Stimulated activated CD4-positive, alpha-beta T cell treated with anti-CD3 and anti-CD28 coated beads, Interleukin-2, amount 100 ng/mL, for 4 hours (primary cell): ENCODE measurements around the gene ZDHHC17.
A peak's percentile ranks its signal among the peaks of the same experiment; 100 is the strongest.
"Not testable (repeated sequence)": the region's sequence is repeated elsewhere in the genome, so short reads cannot be mapped to it uniquely, and the experiment has no call there.

Experiments
- DNase-seq: peaks from one replicate; pipeline ENCODE4 v3.0.0-alpha.2; 2020; ENCODE audit warnings: low read depth

Gene ZDHHC17

GRCh38 chr12:76763746-76764675, at the start of gene ZDHHC17:
ZDHHC17 (plus strand) TSS chr12:76764115; CDS start chr12:76764237, 122 bp downstream.
- peak; percentile 88 for DNase-seq

DNA sequence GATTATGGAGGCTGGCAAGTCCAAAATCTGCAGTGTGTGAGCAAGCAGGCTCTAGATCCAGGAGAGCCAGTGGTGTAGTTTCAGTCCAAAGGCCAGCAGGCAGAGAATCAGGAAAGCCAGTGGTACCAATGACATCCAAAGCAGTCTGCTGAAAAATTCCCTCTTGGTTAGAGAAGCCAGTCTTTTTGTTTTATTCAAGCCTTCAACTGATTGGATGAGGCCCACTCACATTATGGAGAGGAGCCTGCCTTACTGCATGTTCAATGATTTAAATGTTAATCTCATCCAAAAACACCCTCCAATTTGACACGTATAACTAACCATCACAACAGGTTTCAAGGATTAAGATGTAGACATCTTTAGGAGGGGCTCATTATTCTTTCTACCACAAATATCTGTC, 49.5 kb upstream of the ZDHHC17 start:
- no peak for DNase-seq

DNA sequence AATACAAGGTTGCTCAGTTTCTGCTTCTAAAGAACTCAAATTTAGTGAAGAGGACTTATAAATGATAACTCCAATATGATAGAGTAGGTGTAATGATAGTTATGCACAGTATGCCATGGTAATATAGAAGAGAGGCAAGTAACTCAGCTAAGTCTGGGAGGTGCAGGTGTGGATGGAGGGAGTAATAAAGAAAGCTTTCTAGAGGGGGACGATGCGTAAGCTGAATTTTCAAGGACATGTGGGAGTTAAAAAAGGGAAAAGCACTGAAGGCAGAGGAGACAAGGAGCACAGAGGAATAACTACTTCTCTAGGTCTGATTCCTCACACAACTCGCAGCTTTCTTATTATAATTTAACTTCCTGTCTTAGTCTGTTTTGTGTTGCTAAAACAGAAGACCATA, 49.1 kb upstream of the ZDHHC17 start:
- no peak for DNase-seq

- no peak for DNase-seq
Observed at GRCh38 chr12:76715332-76715731, 48.6 kb upstream of the ZDHHC17 start.

DNA sequence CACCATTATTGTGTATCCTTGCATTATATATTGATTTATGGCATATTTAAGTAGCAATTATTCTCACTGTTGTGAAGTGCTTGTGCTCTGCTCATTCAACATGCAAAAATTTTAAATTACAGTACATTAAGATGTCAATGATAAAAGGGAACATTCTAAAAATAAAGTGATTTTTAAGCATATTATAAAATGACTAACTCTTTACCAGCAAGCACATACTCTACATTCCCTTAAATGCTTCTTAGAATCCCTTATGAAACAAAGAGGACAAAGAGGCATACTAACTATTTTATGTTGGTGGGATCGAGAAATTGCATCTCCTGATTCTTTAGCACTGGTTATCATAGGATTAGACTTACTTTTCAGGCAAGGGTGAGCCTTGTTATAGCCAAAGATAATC, 46.6 kb upstream of the ZDHHC17 start:
- no peak for DNase-seq

GRCh38 chr12:76719171-76720041, 44.5 kb upstream of the ZDHHC17 start:
- no peak for DNase-seq

DNA sequence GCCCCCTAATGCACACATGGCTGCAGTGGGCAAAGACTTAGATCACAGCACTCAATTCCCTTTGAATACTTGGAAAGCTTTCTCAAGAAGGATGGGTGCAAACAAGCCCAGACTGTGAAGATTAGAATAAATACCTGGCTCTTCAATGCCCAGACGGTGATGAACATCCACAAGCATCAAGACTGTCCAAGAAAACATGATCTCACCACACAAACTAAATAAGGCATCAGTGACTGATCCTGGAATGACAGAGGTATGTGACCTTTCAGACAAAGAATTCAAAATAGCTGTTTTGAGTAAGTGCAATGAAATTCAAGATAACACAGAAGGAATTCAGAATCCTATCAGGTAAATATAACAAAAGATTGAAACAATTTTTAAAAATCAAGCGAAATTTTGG, 43.8 kb upstream of the ZDHHC17 start:
- no peak for DNase-seq

DNA sequence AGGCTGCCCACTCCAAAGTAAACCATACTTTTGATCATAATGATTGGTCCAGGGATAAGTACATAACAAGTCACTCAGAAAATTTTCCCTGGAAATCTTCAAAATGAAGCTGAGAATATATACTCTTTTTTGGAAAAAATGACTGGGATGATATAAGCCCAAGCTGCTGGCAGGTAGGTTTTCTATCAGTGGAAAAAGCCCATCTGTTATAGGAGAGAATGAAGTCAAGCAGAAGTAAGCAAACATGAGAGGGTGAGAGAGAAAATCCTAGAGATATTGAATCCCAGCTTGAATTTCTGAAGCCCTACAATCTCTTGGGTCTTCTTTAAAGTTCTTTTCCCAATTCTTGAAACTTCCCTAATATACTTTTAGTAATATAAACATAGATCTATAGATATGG, 37.3 kb upstream of the ZDHHC17 start:
- DNase-seq: no peak

DNA sequence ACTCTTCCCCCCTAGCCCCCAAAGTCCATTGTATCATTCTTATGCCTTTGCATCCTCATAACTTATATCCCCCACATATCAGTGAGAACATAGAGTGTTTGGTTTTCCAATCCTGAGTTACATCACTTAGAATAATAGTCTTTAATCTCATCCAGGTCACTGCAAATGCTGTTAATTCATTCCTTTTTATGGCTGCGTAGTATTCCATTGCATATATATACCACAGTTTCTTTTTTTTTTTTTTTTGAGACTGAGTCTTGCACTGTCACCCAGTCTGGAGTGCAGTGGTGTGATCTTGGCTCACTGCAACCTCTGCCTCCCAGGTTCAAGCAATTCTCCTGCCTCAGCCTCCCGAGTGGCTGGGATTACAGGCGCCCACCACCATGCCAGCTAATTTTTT, 31.7 kb upstream of the ZDHHC17 start:
- not testable (repeated sequence) for DNase-seq

DNA sequence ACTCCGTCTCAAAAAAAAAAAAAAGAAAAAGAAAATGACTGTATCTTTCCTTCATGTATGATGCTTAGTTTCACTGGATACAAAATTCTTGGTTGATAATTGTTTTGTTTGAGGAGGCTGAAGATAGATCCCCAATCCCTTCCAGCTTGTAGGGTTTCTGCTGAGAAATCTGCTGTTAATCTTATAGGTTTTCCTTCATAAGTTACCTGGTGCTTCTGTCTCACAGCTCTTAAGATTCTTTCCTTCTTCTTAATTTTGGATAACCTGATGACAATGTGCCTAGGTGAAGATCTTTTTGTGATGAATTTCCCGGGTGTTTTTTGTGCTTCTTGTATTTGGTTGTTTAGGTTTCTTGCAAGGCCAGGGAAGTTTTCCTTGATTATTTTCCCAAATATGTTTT, 26.2 kb upstream of the ZDHHC17 start:
- not testable (repeated sequence) for DNase-seq

DNA sequence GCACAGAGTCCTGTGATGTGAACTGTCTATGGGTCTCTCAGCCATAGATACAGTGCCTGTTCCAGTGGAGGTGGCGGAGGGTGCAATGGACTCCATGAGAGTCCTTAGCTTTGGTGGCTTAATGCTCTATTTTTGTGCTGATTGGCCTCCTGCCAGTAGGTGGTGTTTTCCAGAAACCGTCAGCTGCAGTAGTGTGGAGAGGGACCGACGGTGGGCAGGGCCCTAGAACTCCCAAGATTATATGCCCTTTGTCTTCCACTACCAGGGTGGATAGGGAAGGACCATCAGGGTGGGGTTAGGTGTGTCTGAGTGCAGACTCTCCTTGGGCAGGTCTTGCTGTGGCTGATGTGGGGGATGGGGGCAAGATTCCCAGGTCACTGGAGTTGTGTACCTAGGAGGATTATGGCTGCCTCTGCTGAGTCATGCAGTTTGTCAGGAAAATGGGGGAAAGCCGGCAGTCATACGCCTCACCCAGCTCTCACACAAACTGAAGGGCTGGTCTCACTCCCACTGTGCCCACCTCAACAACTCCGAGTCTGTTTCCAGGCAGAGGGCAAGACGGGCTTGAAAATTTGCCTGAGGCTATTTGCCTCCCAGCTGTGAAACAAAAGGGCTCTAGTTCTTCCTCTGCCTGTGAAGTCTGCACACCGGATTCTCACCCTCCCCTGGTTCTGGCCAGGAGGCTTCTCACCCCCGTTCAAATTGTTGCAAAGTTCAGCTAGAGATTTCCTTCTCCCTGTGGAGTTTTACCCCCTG, 24.9 kb upstream of the ZDHHC17 start:
- no peak for DNase-seq

DNA sequence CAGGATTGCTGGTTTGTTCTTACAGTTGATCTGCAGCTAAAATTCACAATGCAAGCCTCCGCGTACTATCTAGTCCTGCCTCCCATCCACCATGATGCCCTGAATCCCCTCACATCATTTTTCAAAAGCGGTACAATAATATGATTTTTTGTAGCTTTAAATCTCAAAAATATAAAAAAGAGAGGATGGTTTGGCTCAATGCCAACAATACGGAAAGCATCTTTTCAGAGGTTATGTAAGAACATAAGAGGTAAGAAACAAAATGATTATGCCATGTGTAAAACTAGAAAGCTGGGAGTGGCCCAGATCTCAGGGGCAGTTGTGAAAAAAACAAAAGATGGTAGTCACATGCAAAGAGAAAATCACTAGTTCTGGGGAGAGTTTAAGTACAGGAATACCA, 24.0 kb upstream of the ZDHHC17 start:
- DNase-seq: no peak

DNA sequence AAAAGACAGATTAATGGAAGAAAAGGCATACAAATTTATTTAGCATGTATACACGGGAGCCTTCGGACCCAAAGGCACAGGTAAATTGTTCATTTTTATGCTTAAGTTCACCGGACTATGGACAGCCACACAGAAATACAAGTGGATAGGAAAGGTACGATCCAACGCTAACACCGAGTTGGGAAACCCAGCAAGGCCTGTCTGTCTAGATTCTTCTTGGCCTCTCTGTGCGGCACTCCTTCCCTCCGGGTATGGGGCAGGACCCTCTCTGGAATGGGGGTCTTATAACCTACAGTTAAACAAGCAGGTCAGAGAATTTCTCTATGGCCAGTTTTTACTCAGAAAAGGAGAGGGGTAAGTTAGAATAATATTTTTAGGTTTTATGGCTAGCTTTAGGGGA, 23.4 kb upstream of the ZDHHC17 start:
- DNase-seq: no peak

DNA sequence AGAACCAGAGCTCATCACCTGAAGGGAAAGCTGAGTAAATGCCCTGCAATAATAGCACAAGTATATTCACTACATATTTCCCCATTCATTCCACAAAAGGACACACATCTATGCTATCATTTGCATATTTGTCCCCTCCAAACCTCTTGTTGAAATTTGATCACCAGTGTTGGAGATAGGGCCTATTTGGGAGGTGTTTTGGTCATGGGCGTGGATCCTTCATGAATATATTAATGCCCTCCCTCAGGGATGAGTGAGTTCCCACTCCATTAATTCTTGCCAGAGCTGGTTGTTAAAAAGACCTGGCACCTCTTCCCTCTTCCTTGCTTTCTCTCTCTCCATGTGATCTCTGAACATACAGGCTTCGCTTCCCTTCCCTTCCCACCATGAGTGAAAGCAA, 18.6 kb upstream of the ZDHHC17 start:
- DNase-seq: no peak

GRCh38 chr12:76746516-76746915, 17.4 kb upstream of the ZDHHC17 start:
- DNase-seq: no peak

GRCh38 chr12:76747245-76747644, 16.7 kb upstream of the ZDHHC17 start:
- no peak for DNase-seq

DNA sequence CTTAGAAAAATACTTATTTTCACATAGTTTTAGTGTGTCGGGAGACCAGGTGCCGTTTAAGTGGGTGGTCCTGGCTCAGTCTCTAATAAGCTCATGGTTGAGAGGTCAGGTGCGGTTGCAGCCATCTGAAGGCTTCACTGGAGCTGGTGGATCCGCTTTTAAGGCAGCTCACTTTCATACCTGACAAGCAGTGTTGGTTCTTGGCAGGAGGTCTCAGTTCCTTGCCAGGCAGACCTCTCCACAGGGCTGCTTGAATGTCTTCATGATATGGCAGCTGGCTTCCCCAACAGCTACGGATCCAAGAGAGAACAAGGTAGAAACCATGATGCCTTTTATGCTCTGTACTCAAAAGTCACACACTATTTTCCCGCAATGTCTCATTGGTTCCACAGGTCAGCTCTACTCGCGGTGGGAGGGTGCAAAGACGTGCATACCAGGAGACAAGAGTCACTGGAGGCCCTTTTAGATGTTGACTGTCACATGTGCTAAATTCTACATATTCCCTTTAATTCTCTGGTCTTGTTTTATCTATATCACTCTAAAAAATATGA, 8.0 kb upstream of the ZDHHC17 start:
- no peak for DNase-seq

DNA sequence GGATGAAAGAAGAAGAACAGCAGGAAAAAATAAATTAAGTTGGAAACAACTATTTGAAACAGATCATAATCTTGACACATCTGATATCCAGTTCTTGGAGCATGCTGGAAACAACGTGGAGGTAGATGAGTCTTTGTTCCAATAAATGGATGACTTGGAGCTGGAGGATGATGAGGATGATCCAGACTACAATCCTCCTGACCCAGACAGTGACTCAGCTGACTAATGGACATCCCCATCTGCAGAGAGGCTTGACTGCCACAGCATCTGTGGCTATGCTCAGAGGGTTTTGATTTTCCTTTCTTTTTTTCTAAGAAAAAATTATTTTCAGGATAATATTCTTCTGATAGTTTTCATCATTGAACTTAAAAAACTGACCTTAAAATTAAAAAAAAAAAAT, 6.2 kb upstream of the ZDHHC17 start:
- DNase-seq: no peak

DNA sequence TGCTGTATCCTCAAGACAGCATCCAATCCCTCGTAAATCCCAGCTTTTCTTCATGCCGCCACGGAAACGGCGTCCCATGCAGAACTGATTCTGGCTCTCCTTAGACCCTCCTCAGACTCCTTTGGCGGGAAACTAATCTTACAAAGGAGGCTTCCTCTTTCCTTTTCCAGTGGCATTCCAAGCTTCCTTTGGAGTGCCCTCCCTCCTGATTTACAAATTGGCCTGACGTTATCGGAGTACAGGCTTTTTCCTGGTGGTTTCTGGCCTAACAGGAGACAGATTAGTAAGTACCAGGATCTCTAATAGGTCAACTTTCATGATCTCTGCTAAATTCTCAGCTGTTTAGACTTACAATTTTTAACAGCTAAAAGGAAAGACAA, 1.3 kb upstream of the ZDHHC17 start:
- no peak for DNase-seq

GRCh38 chr12:76764856-76765255, 941 bp downstream of the ZDHHC17 start:
- DNase-seq: no peak

- DNase-seq: no peak
Observed at GRCh38 chr12:76765598-76765997, 1.7 kb downstream of the ZDHHC17 start.

DNA sequence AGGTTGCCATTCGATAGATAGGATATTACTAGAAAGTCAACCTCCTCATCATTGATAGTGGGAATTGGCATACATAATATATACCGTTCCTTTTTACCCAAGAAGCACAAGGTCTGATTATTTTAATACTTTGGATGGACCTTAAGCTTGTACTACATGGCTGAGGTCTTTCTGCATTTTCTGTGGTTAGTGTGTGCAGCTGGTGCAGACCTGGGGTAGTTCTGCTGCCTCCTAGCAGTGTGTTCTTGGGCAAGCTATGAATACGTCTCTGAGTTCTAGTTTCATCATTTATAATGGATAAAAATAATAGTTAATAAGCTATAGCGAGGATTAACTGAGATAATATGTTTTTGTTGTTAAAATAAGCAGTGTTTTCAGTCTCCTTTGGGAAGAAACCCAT, 2.2 kb downstream of the ZDHHC17 start:
- DNase-seq: no peak
